ENCODE results near the gene ATRN.

GRCh38 chr20:3633913-3634478 lies 163.2 kb downstream of the ATRN start:
- TF ChIP-seq, protein P1, sequence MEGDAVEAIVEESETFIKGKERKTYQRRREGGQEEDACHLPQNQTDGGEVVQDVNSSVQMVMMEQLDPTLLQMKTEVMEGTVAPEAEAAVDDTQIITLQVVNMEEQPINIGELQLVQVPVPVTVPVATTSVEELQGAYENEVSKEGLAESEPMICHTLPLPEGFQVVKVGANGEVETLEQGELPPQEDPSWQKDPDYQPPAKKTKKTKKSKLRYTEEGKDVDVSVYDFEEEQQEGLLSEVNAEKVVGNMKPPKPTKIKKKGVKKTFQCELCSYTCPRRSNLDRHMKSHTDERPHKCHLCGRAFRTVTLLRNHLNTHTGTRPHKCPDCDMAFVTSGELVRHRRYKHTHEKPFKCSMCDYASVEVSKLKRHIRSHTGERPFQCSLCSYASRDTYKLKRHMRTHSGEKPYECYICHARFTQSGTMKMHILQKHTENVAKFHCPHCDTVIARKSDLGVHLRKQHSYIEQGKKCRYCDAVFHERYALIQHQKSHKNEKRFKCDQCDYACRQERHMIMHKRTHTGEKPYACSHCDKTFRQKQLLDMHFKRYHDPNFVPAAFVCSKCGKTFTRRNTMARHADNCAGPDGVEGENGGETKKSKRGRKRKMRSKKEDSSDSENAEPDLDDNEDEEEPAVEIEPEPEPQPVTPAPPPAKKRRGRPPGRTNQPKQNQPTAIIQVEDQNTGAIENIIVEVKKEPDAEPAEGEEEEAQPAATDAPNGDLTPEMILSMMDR (tag by site-specific recombination; IDR thresholded peaks at IDR 0.05), result no peak
- TF ChIP-seq ZNF416 (tag by site-specific recombination; IDR thresholded peaks at IDR 0.05), result no peak
